CD8-positive, alpha-beta memory T cell (primary cell): ENCODE data around the gene FOXO4. TPM values are rescaled to one million over a fixed set of nuclear protein-coding genes. Genes with fewer than 3 reads are reported as not detected.
A peak's percentile ranks its signal among the peaks of the same experiment; 100 is the strongest.

Experiments used
- CTCF ChIA-PET: fragments of 350-600 bp; sonication (Branson Sonifier 250); formaldehyde crosslinking; loops from one replicate; lab custom pipeline; 2021; ENCODE audit warnings: antibody characterized with exemption; lab: Charles Lee
- POLR2A ChIA-PET: fragments of 350-600 bp; sonication (Branson Sonifier 250); formaldehyde crosslinking; loops from one replicate; lab custom pipeline; 2021; ENCODE audit warnings: antibody characterized with exemption; lab: Charles Lee
- DNase-seq, 5 donors: peaks; one replicate each; pipeline versions ENCODE4 v3.0.0 to v3.0.0-alpha.2; 2020 to 2022; ENCODE audit warnings: mixed read lengths in 1 of 5
- H3K27ac ChIP-seq: one replicate; pipeline ENCODE4 v1.7.0; 2013; ENCODE audit warnings: low read depth, mild to moderate bottlenecking, low read length, moderate library complexity
- H3K27me3 ChIP-seq: 2 replicates; pipeline ENCODE4 v1.7.0; 2013; ENCODE audit warnings: low read length, mild to moderate bottlenecking; ENCODE audit not compliant: insufficient read depth, poor library complexity, severe bottlenecking
- H3K36me3 ChIP-seq: 2 replicates; pipeline ENCODE4 v1.7.0; 2013; ENCODE audit warnings: mild to moderate bottlenecking, low read length, moderate library complexity; ENCODE audit not compliant: insufficient read depth
- H3K4me1 ChIP-seq: 2 replicates; pipeline ENCODE4 v1.7.0; 2013; ENCODE audit warnings: mild to moderate bottlenecking, low read length, moderate library complexity; ENCODE audit not compliant: insufficient read depth
- H3K4me3 ChIP-seq: 2 replicates; pipeline ENCODE4 v1.7.0; 2013; ENCODE audit warnings: mild to moderate bottlenecking, low read length
- H3K9me3 ChIP-seq: 2 replicates; pipeline ENCODE4 v1.7.0; 2013; ENCODE audit warnings: mild to moderate bottlenecking, low read length
- H3K27ac Mint-ChIP-seq, 8 donors: one replicate each; pipeline ENCODE4 v1.8.0; 2020 to 2021; ENCODE audit warnings: mixed read lengths in 8 of 8, mild to moderate bottlenecking in 6 of 8, inconsistent platforms in 3 of 8, moderate library complexity in 3 of 8
- H3K27me3 Mint-ChIP-seq, 2 donors: one replicate each; pipeline ENCODE4 v1.8.0; 2020 to 2021; ENCODE audit warnings: mixed read lengths in 2 of 2, mild to moderate bottlenecking in 1 of 2, moderate library complexity in 1 of 2
- H3K36me3 Mint-ChIP-seq, 3 donors: one replicate each; pipeline ENCODE4 v1.8.0; 2020 to 2021; ENCODE audit warnings: mixed read lengths in 3 of 3, inconsistent platforms in 1 of 3, mild to moderate bottlenecking in 1 of 3
- H3K4me1 Mint-ChIP-seq, 3 donors: one replicate each; pipeline ENCODE4 v1.8.0; 2020 to 2021; ENCODE audit warnings: mixed read lengths in 3 of 3, inconsistent platforms in 1 of 3, mild to moderate bottlenecking in 1 of 3
- H3K4me3 Mint-ChIP-seq, 7 donors: one replicate each; pipeline ENCODE4 v1.8.0; 2020 to 2021; ENCODE audit warnings: mixed read lengths in 7 of 7, mild to moderate bottlenecking in 6 of 7, moderate library complexity in 4 of 7, inconsistent platforms in 2 of 7
- H3K9me3 Mint-ChIP-seq, 5 donors: one replicate each; pipeline ENCODE4 v1.8.0; 2020 to 2022; ENCODE audit warnings: mixed read lengths in 5 of 5, mild to moderate bottlenecking in 3 of 5, moderate library complexity in 2 of 5, inconsistent platforms in 1 of 5
- polyA plus RNA-seq: library from polyadenylated mRNA; unstranded; fragments of 300-500 nt; fragmentation: Illumina TruSeq; gene quantifications from one replicate; pipeline ENCODE4 v1.2.3, GENCODE V29; 2021
- total RNA-seq, 2 experiments: library from RNA; stranded (reverse); gene quantifications; one replicate each; pipeline ENCODE4 v1.2.3, GENCODE V29; 2021

FOXO4 gene
- total and polyA plus RNA-seq, 3 experiments from 2014 or later: 2.8 to 13.8 (median 12.8) TPM

DNA sequence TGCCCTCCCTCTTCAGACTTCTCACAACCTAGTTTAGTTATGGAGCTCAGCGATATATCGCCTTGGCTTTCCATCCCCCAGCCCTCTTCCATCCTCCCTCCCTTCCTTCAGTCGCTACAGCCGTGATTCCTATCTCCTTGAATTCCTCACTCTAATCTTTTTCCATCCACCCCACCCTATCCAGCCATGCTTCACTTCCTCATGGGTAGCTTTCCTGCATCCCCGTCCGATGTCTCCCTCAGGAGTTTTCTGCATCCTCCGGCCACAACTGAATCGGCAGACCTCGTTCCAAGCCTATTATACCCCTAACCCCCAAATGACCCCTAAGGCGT is 28.0 kb upstream of the FOXO4 start:
- H3K36me3 Mint-ChIP-seq: peaks cover 0 to 21% (median under 1%) of the 10 kb centered on the region in 3 donors

DNA sequence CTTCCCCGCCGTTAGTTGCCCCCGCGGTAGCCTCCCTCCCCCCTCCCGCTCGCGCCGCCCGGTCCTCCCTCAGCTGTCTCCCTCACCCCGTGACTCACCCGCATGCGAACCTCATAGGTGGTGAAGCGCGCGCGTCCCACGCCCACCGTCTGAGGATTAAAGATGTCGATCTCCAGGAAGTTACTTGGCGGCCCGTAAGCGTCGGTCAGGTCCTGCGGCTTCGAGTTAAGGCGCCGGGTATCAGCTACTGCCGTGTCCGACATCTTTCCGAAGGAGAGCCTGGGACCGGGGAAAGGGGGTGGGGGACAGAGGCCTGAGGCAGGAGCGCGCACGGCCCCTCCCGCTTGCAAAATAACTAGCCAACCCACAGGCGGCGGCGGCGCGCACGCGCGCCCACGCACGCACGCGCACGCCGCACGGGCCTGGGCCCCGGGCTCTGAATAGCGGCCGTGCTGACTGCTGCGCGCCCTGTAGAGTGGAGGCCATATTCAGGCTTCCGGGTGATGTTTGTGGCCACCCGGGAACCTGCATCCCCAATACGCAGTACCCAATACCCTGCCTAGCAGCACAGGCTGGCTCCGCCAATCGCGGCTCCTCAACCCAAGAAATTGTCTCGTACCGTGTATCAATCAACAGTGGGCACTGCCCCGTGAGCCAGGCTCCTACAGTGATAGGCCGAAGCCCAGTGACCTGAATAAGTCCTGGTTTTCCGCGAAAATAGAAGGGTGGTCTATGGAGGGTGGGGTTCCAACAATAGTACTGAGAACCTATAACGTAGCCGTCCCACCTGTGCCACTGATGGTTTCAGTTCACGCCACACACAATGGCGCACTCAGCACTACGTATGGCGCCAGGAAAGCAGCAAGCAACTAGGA is 27.4 kb upstream of the FOXO4 start, which contains the start of gene SNX12:
SNX12 (minus strand) TSS at position 291 of the 875 bp plus-strand sequence; CDS start at position 263, 28 bp downstream.
- H3K36me3 Mint-ChIP-seq: peaks cover 0 to 18% (median 0%) of the 10 kb centered on the region in 3 donors
- DNase-seq: peak; percentile 73 to 94 (median 88)
- ChIA-PET POLR2A (interaction anchor here (0.6 to 1.6 kb wide), 5 partner anchors 33 to 221 kb away, joined by 3 to 8 read pairs (median 5); partner anchors contain the start of genes IL2RG and MED12), CTCF (interaction anchor here (1.1 kb wide), 1 partner anchor 62 kb away, joined by 5 read pairs; no protein-coding TSS in a partner anchor)
- no peaks in the 10 kb centered on the region for H3K36me3 ChIP-seq
- H3K4me1 ChIP-seq: no peaks in the 10 kb centered on the region
- H3K27ac Mint-ChIP-seq: peak within 1 kb of the TSS; percentile 93 to 99 (median 97)
- H3K9me3 ChIP-seq: no peaks in the 10 kb centered on the region
- H3K4me3 ChIP-seq: peak within 1 kb of the TSS; percentile 87
- peak within 1 kb of the TSS; percentile 84 to 99 (median 92) for H3K4me3 Mint-ChIP-seq
- peaks cover 2 to 6% of the 10 kb centered on the region in 2 donors for H3K27me3 Mint-ChIP-seq
- H3K4me1 Mint-ChIP-seq: peaks cover 14 to 27% (median 20%) of the 10 kb centered on the region in 3 donors
- peak within 1 kb of the TSS; percentile 82 for H3K27ac ChIP-seq
- no peaks in the 10 kb centered on the region for H3K9me3 Mint-ChIP-seq
- H3K27me3 ChIP-seq: no peaks in the 10 kb centered on the region

More for the DNA sequence above, 28.0 kb upstream of the FOXO4 start:
- H3K36me3 ChIP-seq: no peaks in the 10 kb centered on the region
- no peaks in the 10 kb centered on the region for H3K27me3 ChIP-seq
- ChIA-PET CTCF (interaction anchor here (1.1 kb wide), 1 partner anchor 62 kb away, joined by 5 read pairs; no protein-coding TSS in a partner anchor), POLR2A (interaction anchor here (0.6 to 1.6 kb wide), 6 partner anchors 28 to 222 kb away, joined by 3 to 8 read pairs (median 4); partner anchors contain the start of genes FOXO4, IL2RG and MED12)
- Mint-ChIP-seq H3K27me3 (peaks cover 0 to 6% of the 10 kb centered on the region in 2 donors), H3K4me1 (peaks cover 14 to 31% (median 20%) of the 10 kb centered on the region in 3 donors), H3K27ac (peak overlapping the region; percentile 90 to 99 (median 97)), H3K9me3 (no peaks in the 10 kb centered on the region), H3K4me3 (peak overlapping the region; percentile 84 to 99 (median 92))
- peak overlapping the region; percentile 87 for H3K4me3 ChIP-seq
- no peaks in the 10 kb centered on the region for H3K9me3 ChIP-seq
- DNase-seq: peak in 1 of 5 donors; percentile 2
- no peaks in the 10 kb centered on the region for H3K4me1 ChIP-seq
- peak overlapping the region; percentile 82 for H3K27ac ChIP-seq

DNA sequence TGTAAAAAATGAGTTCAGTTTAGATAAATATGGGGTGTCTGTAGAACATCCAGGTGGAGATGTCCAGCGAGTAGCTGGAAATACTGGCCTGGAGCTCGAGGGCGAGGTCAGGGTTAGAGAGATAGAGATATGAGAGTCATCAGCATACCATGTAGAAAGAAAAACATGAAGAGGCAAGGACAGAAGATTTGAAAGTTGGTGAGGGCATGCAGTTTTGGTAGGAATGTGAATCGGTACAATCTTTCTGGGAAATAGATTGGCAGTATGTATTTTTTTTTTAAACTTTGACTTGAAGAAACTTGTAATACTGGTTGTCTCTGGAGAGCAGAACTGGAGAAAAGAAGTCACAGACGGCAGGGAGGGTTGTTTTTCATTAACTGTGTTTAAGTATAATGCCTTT is 25.1 kb upstream of the FOXO4 start:
- Mint-ChIP-seq H3K4me1 (peaks cover 8 to 17% (median 11%) of the 10 kb centered on the region in 3 donors), H3K9me3 (no peaks in the 10 kb centered on the region), H3K27me3 (peaks cover 9 to 10% of the 10 kb centered on the region in 2 donors), H3K36me3 (peaks cover 0 to 12% (median 0%) of the 10 kb centered on the region in 3 donors), H3K27ac (no peak overlapping the region), H3K4me3 (no peak overlapping the region)
- Histone ChIP-seq H3K27ac (no peak overlapping the region), H3K27me3 (no peaks in the 10 kb centered on the region), H3K4me1 (no peaks in the 10 kb centered on the region), H3K36me3 (no peaks in the 10 kb centered on the region), H3K9me3 (no peaks in the 10 kb centered on the region), H3K4me3 (no peak overlapping the region)
- ChIA-PET POLR2A (no interaction called here), CTCF (no interaction called here)
- DNase-seq: no peak

DNA sequence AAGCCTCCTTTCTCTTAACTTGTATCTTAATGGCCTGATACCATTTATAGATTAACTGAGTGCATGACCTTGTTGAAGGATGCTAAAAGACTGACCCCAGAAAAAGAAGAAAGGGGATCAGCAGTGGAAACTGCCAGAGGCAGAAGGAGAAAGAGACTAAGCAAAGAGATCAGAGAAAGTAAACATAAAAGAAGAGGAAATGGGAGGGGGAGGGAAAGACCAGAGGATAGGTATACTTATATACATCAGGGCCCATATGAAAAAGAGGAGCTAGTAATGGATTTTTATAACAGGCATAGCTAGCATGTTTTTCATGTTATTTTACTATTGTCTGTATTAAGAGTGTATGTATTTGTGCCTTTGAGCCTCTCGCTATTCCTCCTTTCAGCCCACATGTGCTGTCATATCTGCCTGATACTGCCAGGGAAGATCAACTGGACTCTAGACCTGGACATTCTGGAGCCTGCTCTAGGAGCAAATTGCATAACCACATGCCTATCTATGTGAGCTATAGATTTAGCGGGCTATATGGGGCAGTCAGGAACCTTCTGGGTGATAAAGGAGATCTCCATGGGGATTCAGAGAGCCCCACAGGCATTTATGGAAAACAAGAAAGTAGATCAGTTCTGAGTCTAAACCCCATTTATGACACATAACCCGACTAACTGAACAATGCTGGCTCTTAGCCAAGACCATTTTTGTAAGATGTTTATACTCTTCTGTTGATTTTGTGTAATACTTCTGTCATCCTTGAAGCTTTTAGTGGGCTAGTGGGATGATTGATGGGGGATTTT is 14.1 kb upstream of the FOXO4 start:
- no peaks in the 10 kb centered on the region for H3K9me3 ChIP-seq
- DNase-seq: no peak
- POLR2A ChIA-PET: interaction anchor here (0.5 kb wide), 1 partner anchor 950 kb away, joined by 9 read pairs; no protein-coding TSS in a partner anchor
- CTCF ChIA-PET: no interaction called here
- no peaks in the 10 kb centered on the region for H3K9me3 Mint-ChIP-seq
- H3K4me1 Mint-ChIP-seq: no peaks in the 10 kb centered on the region
- H3K4me1 ChIP-seq: no peaks in the 10 kb centered on the region
- peaks cover 0 to 9% of the 10 kb centered on the region in 2 donors for H3K27me3 Mint-ChIP-seq
- no peak overlapping the region for H3K4me3 Mint-ChIP-seq
- no peaks in the 10 kb centered on the region for H3K36me3 ChIP-seq
- H3K27ac ChIP-seq: no peak overlapping the region
- no peaks in the 10 kb centered on the region for H3K36me3 Mint-ChIP-seq
- no peak overlapping the region for H3K4me3 ChIP-seq
- no peaks in the 10 kb centered on the region for H3K27me3 ChIP-seq
- H3K27ac Mint-ChIP-seq: peak overlapping the region in 1 of 8 donors; percentile 26

DNA sequence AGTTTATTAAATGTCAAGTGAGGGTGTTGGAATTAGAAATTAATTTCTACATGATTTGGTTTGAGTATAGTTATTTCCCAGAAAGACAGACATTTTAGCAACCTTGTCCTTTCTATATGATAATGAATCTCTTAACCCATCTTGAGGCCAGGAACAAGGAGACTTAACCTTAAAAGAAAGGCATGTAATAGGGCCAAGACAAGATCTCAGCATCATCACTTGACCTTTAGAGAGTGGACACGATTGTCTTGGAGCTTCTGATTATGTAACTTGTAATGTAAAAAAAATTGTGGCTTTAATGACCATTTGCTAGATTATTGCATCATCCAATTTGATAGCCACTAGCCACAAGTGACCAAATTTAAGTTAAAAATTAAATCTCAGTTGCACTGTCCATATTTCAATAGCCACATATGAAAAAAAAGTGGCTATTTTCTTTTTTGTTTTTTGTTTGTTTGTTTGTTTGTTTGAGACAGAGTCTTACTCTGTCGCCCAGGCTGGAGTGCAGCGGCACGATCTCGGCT is 13.5 kb upstream of the FOXO4 start:
- CTCF ChIA-PET: no interaction called here
- Mint-ChIP-seq H3K27ac (no peak overlapping the region), H3K27me3 (peaks cover 0 to 6% of the 10 kb centered on the region in 2 donors), H3K4me3 (no peak overlapping the region), H3K36me3 (no peaks in the 10 kb centered on the region), H3K9me3 (no peaks in the 10 kb centered on the region), H3K4me1 (no peaks in the 10 kb centered on the region)
- Histone ChIP-seq H3K27ac (no peak overlapping the region), H3K4me1 (no peaks in the 10 kb centered on the region), H3K27me3 (no peaks in the 10 kb centered on the region), H3K9me3 (no peaks in the 10 kb centered on the region), H3K4me3 (no peak overlapping the region), H3K36me3 (no peaks in the 10 kb centered on the region)
- no peak for DNase-seq
- POLR2A ChIA-PET: no interaction called here

DNA sequence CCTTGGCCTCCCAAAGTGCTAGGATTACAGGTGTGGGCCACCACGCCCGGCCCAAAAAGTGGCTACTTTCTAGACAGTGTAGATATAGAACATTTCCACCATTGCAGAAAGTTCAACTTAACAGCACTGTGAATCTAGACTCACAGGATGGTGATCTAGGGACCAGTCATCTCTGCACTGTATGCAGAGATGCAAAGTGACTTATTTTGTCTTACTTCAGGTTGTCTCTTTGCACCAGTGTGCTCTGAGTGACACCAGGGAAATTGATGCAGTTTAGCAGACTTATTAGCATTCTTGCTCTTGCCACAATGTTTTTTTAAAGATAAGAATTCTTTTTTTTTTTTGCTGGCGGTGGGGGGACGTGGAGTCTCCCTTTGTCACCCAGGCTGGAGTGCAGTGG is 12.8 kb upstream of the FOXO4 start:
- H3K4me1 ChIP-seq: no peaks in the 10 kb centered on the region
- no peaks in the 10 kb centered on the region for H3K4me1 Mint-ChIP-seq
- ChIA-PET CTCF (no interaction called here), POLR2A (no interaction called here)
- H3K4me3 Mint-ChIP-seq: no peak overlapping the region
- H3K9me3 ChIP-seq: no peaks in the 10 kb centered on the region
- H3K9me3 Mint-ChIP-seq: no peaks in the 10 kb centered on the region
- H3K27ac Mint-ChIP-seq: no peak overlapping the region
- DNase-seq: no peak
- no peaks in the 10 kb centered on the region for H3K27me3 ChIP-seq
- no peak overlapping the region for H3K4me3 ChIP-seq
- no peaks in the 10 kb centered on the region for H3K36me3 ChIP-seq
- H3K36me3 Mint-ChIP-seq: no peaks in the 10 kb centered on the region
- no peak overlapping the region for H3K27ac ChIP-seq
- H3K27me3 Mint-ChIP-seq: peaks cover 0 to 5% of the 10 kb centered on the region in 2 donors

DNA sequence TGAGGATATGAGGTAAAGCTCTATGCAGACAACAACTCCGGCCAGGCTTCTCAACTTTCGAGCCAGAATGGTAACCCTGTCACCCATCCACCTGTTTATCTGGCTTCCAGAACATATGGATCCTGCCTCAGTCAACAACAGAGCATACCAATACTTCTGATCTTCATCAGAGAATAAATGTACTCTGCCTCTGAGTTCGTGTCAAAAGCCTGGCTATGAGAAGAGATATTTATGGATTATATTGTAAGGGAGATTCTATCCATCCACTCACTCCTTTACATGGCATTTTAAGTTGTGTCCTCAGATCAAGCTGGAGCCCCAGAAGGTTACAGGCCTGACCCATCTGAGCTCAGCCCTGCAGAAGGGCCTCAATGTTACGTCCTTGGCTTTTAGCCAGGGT is 9.8 kb upstream of the FOXO4 start:
- Histone ChIP-seq H3K36me3 (no peaks in the 10 kb centered on the region), H3K4me3 (no peak overlapping the region), H3K27ac (no peak overlapping the region), H3K4me1 (no peaks in the 10 kb centered on the region), H3K9me3 (no peaks in the 10 kb centered on the region), H3K27me3 (no peaks in the 10 kb centered on the region)
- DNase-seq: no peak
- Mint-ChIP-seq H3K9me3 (no peaks in the 10 kb centered on the region), H3K36me3 (no peaks in the 10 kb centered on the region), H3K4me1 (no peaks in the 10 kb centered on the region), H3K27me3 (peaks cover 0 to 3% of the 10 kb centered on the region in 2 donors), H3K27ac (no peak overlapping the region), H3K4me3 (no peak overlapping the region)
- CTCF ChIA-PET: no interaction called here
- POLR2A ChIA-PET: no interaction called here
